ENCODE data around the gene NXNL1.
"Not testable (repeated sequence)": the region's sequence is repeated elsewhere in the genome, so short reads cannot be mapped to it uniquely, and the experiment has no call there.

The NXNL1 gene

GRCh38 chr19:17484520-17485185 lies 23.9 kb upstream of the NXNL1 start:
- DNase-seq: no peak

GRCh38 chr19:17483605-17484002 lies 22.9 kb upstream of the NXNL1 start:
- no peak for DNase-seq

GRCh38 chr19:17482877-17483604 lies 22.3 kb upstream of the NXNL1 start:
- no peak for DNase-seq

- no peak for DNase-seq
Measured at GRCh38 chr19:17481986-17482385, 21.3 kb upstream of the NXNL1 start.

GRCh38 chr19:17479325-17479791 lies 18.6 kb upstream of the NXNL1 start:
- no peak for DNase-seq

- DNase-seq: no peak
Measured at GRCh38 chr19:17475541-17476115, 14.9 kb upstream of the NXNL1 start.

- DNase-seq: not testable (repeated sequence)
Measured at GRCh38 chr19:17475011-17475540, 14.3 kb upstream of the NXNL1 start.

GRCh38 chr19:17473041-17473440 lies 12.3 kb upstream of the NXNL1 start:
- no peak for DNase-seq

- no peak for DNase-seq
Measured at GRCh38 chr19:17471410-17472125, 10.8 kb upstream of the NXNL1 start.

GRCh38 chr19:17470068-17470841 lies 9.5 kb upstream of the NXNL1 start, which contains the start of gene SLC27A1:
Gene SLC27A1 (plus strand): TSS chr19:17470524. CDS start chr19:17470541, 17 bp downstream.
- DNase-seq: peak; percentile 71

- DNase-seq: no peak
Measured at GRCh38 chr19:17469481-17470067, 8.8 kb upstream of the NXNL1 start.

GRCh38 chr19:17469092-17469480 lies 8.4 kb upstream of the NXNL1 start:
- no peak for DNase-seq

GRCh38 chr19:17468302-17469091 lies 7.8 kb upstream of the NXNL1 start:
- DNase-seq: no peak

GRCh38 chr19:17467471-17468301 lies 7.0 kb upstream of the NXNL1 start:
- DNase-seq: no peak

GRCh38 chr19:17466487-17466850 lies 5.7 kb upstream of the NXNL1 start:
- no peak for DNase-seq

- no peak for DNase-seq
Measured at GRCh38 chr19:17458970-17459369, 1.8 kb downstream of the NXNL1 start.

GRCh38 chr19:17457616-17458015 lies 3.1 kb downstream of the NXNL1 start:
- no peak for DNase-seq

GRCh38 chr19:17456127-17456526 lies 4.6 kb downstream of the NXNL1 start:
- no peak for DNase-seq

- no peak for DNase-seq
Measured at GRCh38 chr19:17455308-17456123, 5.2 kb downstream of the NXNL1 start.

Data from SIG-M5 (cell line).